RWPE1 (cell line): ENCODE results near the gene AGRN.
A peak's percentile ranks its signal among the peaks of the same experiment; 100 is the strongest.

ENCODE experiments used
- CTCF ChIA-PET: fragments of 350-600 bp; sonication (Branson Sonifier 250); formaldehyde crosslinking; extraction: SDS; loops from one replicate; lab custom pipeline; 2021; lab: Yijun Ruan, JAX
- POLR2A ChIA-PET: fragments of 400-600 bp; formaldehyde crosslinking; extraction: SDS; loops from one replicate; lab custom pipeline; 2020; ENCODE audit warnings: antibody characterized with exemption; ENCODE audit not compliant: low non-redundant PET; lab: Yijun Ruan, JAX
- DNase-seq: peaks from one replicate; pipeline ENCODE4 v3.0.0; 2012; ENCODE audit warnings: low spot score
- H3K27ac ChIP-seq: fragments of 450-650 bp; 2 replicates; pipeline ENCODE4 v1.5.1; 2017
- TF ChIP-seq, protein P1 (sequence below): fragments of 450-650 bp; conservative IDR thresholded peaks from 2 replicates; pipeline ENCODE4 v1.5.1; 2017; ENCODE audit warnings: low read depth, mild to moderate bottlenecking

AGRN gene

DNA sequence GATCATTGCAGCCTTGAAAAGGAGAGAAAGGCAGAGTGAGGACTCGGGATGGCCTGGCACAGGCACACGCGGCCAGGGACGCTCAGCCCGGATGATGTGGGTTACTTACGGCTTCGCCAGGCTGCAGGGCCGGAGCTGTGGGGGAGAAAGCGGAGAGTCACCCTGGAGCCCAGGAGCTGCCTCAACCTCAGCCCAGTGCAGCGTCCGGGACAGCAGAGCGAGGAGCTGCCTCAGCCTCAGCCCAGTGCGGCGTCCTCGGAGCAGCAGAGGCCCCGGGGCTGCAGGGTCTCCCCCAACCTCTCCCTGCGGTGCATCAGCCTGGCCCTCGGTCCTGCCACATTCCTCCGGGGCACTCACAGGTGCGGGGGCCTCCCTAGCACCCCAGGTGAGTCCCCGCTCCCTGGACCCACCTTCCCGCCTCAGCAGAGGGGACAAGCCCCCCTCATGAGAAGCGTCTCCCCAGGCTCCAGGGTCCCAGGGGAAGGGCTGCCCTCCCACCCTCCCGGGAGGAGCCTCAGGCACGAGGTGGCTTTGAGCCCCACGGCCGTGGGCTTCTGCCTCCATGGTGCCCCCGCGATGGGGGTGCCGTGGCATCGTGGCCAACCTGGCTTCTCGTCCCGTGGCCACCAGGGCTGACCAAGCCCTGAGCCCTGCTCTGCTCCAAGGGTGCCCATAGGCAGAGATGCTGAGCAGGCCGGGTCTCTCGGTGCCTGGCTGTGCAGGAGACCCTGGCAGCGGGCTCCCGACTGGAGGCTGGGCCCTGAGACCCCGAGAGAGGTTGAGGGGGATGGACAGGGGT lies 64.7 kb downstream of the AGRN start:
- CTCF ChIA-PET: no interaction called here
- DNase-seq: no peak
- H3K27ac ChIP-seq: 0 out of 2 replicates have a peak overlapping the region, but pooled peaks have one; percentile 19
- TF ChIP-seq, protein P1, sequence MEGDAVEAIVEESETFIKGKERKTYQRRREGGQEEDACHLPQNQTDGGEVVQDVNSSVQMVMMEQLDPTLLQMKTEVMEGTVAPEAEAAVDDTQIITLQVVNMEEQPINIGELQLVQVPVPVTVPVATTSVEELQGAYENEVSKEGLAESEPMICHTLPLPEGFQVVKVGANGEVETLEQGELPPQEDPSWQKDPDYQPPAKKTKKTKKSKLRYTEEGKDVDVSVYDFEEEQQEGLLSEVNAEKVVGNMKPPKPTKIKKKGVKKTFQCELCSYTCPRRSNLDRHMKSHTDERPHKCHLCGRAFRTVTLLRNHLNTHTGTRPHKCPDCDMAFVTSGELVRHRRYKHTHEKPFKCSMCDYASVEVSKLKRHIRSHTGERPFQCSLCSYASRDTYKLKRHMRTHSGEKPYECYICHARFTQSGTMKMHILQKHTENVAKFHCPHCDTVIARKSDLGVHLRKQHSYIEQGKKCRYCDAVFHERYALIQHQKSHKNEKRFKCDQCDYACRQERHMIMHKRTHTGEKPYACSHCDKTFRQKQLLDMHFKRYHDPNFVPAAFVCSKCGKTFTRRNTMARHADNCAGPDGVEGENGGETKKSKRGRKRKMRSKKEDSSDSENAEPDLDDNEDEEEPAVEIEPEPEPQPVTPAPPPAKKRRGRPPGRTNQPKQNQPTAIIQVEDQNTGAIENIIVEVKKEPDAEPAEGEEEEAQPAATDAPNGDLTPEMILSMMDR: no peak
- POLR2A ChIA-PET: no interaction called here

DNA sequence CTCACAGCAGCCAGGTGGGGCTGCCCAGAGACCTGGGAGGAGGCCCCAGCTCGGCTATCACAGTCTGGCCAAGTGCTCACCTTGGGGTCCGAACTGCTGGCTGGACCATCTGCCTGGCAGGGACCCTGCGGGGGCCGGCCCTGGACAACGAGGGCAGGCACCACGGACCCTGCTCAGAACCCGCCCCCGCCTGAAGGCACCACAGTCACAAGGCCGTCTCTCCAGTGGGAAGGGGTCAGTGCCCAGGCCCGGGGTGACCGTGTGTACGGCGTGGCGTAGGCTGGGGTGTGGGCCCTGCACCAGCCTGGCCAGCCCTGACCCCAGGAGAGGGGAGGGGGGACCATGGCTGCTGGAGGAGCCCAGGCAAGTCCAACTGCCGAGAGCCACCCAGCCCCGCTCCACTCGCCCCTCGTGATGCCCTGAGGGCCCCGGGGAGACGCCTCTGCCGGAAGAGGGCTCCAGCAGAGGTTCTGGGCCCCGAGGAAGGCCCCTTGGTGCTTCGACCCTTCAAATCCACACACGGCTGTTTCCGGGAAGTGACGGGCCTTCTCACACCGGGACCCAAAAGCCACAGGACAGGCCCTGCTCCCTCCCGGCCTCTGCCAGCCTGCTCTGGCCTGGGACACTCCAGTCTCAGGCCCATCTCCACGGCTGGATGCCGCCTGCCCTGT lies 65.4 kb downstream of the AGRN start:
- no peak for DNase-seq
- peak overlapping the region; percentile 12; the same call in 1 of the 2 replicates for H3K27ac ChIP-seq
- ChIA-PET CTCF (no interaction called here), POLR2A (no interaction called here)
- TF ChIP-seq, protein P1: no peak

DNA sequence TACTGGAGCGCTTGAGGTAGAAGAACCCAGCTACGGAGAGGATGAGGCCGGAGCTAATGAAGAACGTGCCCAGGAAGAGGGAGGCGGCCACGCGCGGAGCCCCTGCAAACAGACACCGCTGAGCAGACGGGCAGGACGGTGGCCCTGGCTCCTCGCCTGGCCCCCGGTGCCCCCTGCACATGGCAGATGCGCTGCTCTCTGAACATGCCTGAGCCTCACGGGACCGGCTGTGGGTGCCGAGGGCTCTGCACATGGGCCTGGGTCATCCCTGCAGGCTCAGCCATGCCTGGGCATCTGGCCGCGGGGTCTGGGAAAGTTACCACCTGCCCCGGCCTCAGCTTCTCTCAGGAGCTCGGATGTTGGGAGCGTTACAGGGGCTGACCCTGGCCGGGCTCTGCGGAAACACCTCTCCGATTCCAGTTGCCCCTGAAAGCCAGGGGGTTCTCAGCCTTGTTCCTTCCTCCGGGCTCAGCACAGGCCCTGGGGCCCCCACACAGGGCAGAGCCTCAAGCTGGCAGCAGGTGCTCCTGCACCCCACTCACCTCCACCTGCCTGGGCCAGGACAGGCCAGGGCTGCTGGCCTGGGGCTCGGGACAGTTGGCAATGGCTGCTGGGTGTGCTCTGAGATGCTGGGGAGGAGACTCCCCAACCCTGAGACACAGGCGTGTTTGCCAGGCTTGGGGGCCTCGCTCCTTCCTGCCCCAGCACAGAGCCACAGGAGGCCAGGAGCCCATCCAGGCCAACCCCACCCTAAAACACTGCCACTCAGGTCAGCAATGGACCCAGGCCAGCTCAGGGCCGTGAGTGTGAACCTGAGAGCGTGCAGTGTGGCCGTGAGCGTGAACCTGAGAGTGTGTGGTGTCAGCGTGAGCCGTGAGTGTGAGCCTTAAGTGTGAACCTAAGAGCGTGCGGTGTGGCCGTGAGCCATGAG lies 66.3 kb downstream of the AGRN start:
- H3K27ac ChIP-seq: peak overlapping the region; percentile 12; the same call in 1 of the 2 replicates
- ChIA-PET POLR2A (no interaction called here), CTCF (no interaction called here)
- no peak for DNase-seq
- TF ChIP-seq, protein P1: no peak

DNA sequence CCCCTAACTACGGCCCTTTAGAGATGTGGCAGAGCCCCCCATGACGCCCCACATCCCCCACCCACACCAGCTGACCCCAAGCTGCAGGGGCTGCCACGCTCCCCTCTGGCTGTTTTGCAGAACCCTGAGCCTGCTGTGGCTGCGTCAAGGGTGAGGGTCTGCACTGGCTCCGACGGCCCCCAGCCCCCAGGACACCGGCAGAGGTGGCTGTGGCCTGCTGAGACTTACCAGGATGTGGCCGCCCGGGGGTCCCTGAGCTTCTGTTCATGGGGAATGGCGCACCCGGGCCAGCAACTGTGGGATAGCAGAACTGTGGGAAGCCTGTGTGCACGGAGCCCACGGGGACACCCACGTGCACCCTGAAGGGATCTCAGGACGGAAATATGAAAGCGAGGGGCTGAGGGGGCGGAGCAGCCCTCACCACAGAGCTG lies 67.0 kb downstream of the AGRN start:
- H3K27ac ChIP-seq: no peak overlapping the region
- ChIA-PET CTCF (no interaction called here), POLR2A (no interaction called here)
- TF ChIP-seq, protein P1: no peak
- no peak for DNase-seq

DNA sequence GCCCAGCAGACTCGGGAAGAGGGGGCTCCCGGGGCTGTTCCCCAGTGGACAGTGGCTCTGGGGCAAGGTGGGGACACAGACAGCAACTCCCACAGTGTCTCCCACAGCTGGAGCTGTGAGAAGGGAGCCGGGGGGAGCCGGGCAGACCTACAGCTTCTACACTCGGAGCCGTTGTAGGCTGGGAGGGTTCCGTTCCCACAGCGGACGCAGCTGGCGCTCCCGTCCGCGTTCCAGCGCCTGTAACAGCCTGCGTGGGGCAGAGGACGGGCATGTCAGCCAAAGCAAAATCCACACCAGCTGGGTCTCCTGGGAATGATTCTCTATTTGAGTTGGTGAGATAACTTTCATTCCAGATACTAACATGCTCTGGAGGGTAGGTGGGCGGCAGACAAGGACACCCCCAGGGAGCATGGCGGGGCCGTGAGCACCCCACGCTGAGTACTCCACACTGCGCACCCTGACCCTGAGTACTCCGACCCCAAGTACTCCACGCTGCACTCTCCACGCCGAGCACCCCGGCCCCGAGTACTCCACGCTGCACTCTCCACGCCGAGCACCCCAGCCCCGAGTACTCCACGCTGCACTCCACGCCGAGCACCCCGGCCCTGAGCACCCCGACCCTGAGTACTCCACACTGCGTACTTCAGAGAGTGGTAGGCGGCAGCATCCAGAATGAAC lies 67.6 kb downstream of the AGRN start:
- TF ChIP-seq, protein P1: no peak
- no peak overlapping the region for H3K27ac ChIP-seq
- no peak for DNase-seq
- CTCF ChIA-PET: no interaction called here
- POLR2A ChIA-PET: no interaction called here
